Measurements from ENCODE around the gene CCSER1.
"Not testable (repeated sequence)": the region's sequence is repeated elsewhere in the genome, so short reads cannot be mapped to it uniquely, and the experiment has no call there.

CCSER1 gene

GRCh38 chr4:90641861-90642599 lies 514.8 kb downstream of the CCSER1 start:
- H3K4me1 ChIP-seq (ENCODE audit: control insufficient read depth, insufficient read depth, low read length): no peaks in the 10 kb centered on the region
- no peaks in the 10 kb centered on the region for H3K27me3 ChIP-seq (ENCODE audit: control insufficient read depth in 1 of 2, insufficient read depth in 2 of 2, low read length in 2 of 2)
- no peak overlapping the region for H3K4me3 ChIP-seq (ENCODE audit: low read length in 2 of 2)
- no peaks in the 10 kb centered on the region for H3K36me3 ChIP-seq (ENCODE audit: control insufficient read depth in 2 of 2, insufficient read depth in 2 of 2, low read length in 2 of 2)
- H3K9ac ChIP-seq (ENCODE audit: low read length in 2 of 2): no peak overlapping the region
- no peaks in the 10 kb centered on the region for H3K9me3 ChIP-seq (ENCODE audit: control insufficient read depth in 2 of 2, low read length in 2 of 2)
- no peak overlapping the region for H3K27ac ChIP-seq (ENCODE audit: low read length)

GRCh38 chr4:90643156-90643555 lies 516.0 kb downstream of the CCSER1 start:
- Histone ChIP-seq H3K4me1 (ENCODE audit: control insufficient read depth, insufficient read depth, low read length) (no peaks in the 10 kb centered on the region), H3K9me3 (ENCODE audit: control insufficient read depth in 2 of 2, low read length in 2 of 2) (no peaks in the 10 kb centered on the region), H3K27ac (ENCODE audit: low read length) (no peak overlapping the region), H3K9ac (ENCODE audit: low read length in 2 of 2) (no peak overlapping the region), H3K27me3 (ENCODE audit: control insufficient read depth in 1 of 2, insufficient read depth in 2 of 2, low read length in 2 of 2) (no peaks in the 10 kb centered on the region), H3K36me3 (ENCODE audit: control insufficient read depth in 2 of 2, insufficient read depth in 2 of 2, low read length in 2 of 2) (no peaks in the 10 kb centered on the region), H3K4me3 (ENCODE audit: low read length in 2 of 2) (no peak overlapping the region)

- Histone ChIP-seq H3K9me3 (ENCODE audit: control insufficient read depth in 2 of 2, low read length in 2 of 2) (no peaks in the 10 kb centered on the region), H3K36me3 (ENCODE audit: control insufficient read depth in 2 of 2, insufficient read depth in 2 of 2, low read length in 2 of 2) (no peaks in the 10 kb centered on the region), H3K27ac (ENCODE audit: low read length) (no peak overlapping the region), H3K4me3 (ENCODE audit: low read length in 2 of 2) (no peak overlapping the region), H3K27me3 (ENCODE audit: control insufficient read depth in 1 of 2, insufficient read depth in 2 of 2, low read length in 2 of 2) (no peaks in the 10 kb centered on the region), H3K4me1 (ENCODE audit: control insufficient read depth, insufficient read depth, low read length) (no peaks in the 10 kb centered on the region), H3K9ac (ENCODE audit: low read length in 2 of 2) (no peak overlapping the region)
These were observed 521.1 kb downstream of the CCSER1 start for GRCh38 chr4:90648311-90648710.

GRCh38 chr4:90648791-90649190 lies 521.6 kb downstream of the CCSER1 start:
- no peak overlapping the region for H3K4me3 ChIP-seq (ENCODE audit: low read length in 2 of 2)
- H3K36me3 ChIP-seq (ENCODE audit: control insufficient read depth in 2 of 2, insufficient read depth in 2 of 2, low read length in 2 of 2): no peaks in the 10 kb centered on the region
- no peak overlapping the region for H3K27ac ChIP-seq (ENCODE audit: low read length)
- H3K27me3 ChIP-seq (ENCODE audit: control insufficient read depth in 1 of 2, insufficient read depth in 2 of 2, low read length in 2 of 2): no peaks in the 10 kb centered on the region
- H3K4me1 ChIP-seq (ENCODE audit: control insufficient read depth, insufficient read depth, low read length): no peaks in the 10 kb centered on the region
- H3K9me3 ChIP-seq (ENCODE audit: control insufficient read depth in 2 of 2, low read length in 2 of 2): no peaks in the 10 kb centered on the region
- no peak overlapping the region for H3K9ac ChIP-seq (ENCODE audit: low read length in 2 of 2)

- Histone ChIP-seq H3K9me3 (ENCODE audit: control insufficient read depth in 2 of 2, low read length in 2 of 2) (no peaks in the 10 kb centered on the region), H3K36me3 (ENCODE audit: control insufficient read depth in 2 of 2, insufficient read depth in 2 of 2, low read length in 2 of 2) (no peaks in the 10 kb centered on the region), H3K27ac (ENCODE audit: low read length) (no peak overlapping the region), H3K4me1 (ENCODE audit: control insufficient read depth, insufficient read depth, low read length) (no peaks in the 10 kb centered on the region), H3K9ac (ENCODE audit: low read length in 2 of 2) (no peak overlapping the region), H3K27me3 (ENCODE audit: control insufficient read depth in 1 of 2, insufficient read depth in 2 of 2, low read length in 2 of 2) (no peaks in the 10 kb centered on the region), H3K4me3 (ENCODE audit: low read length in 2 of 2) (no peak overlapping the region)
These were observed 533.5 kb downstream of the CCSER1 start for GRCh38 chr4:90660672-90661071.

- no peak overlapping the region for H3K4me3 ChIP-seq (ENCODE audit: low read length in 2 of 2)
- no peak overlapping the region for H3K9ac ChIP-seq (ENCODE audit: low read length in 2 of 2)
- no peaks in the 10 kb centered on the region for H3K9me3 ChIP-seq (ENCODE audit: control insufficient read depth in 2 of 2, low read length in 2 of 2)
- H3K4me1 ChIP-seq (ENCODE audit: control insufficient read depth, insufficient read depth, low read length): no peaks in the 10 kb centered on the region
- no peaks in the 10 kb centered on the region for H3K27me3 ChIP-seq (ENCODE audit: control insufficient read depth in 1 of 2, insufficient read depth in 2 of 2, low read length in 2 of 2)
- H3K36me3 ChIP-seq (ENCODE audit: control insufficient read depth in 2 of 2, insufficient read depth in 2 of 2, low read length in 2 of 2): no peaks in the 10 kb centered on the region
- no peak overlapping the region for H3K27ac ChIP-seq (ENCODE audit: low read length)
These were observed 543.0 kb downstream of the CCSER1 start for GRCh38 chr4:90670183-90670582.

GRCh38 chr4:90689739-90690138 lies 562.5 kb downstream of the CCSER1 start:
- Histone ChIP-seq H3K27me3 (ENCODE audit: control insufficient read depth in 1 of 2, insufficient read depth in 2 of 2, low read length in 2 of 2) (no peaks in the 10 kb centered on the region), H3K36me3 (ENCODE audit: control insufficient read depth in 2 of 2, insufficient read depth in 2 of 2, low read length in 2 of 2) (no peaks in the 10 kb centered on the region)

GRCh38 chr4:90695411-90695810 lies 568.2 kb downstream of the CCSER1 start:
- Histone ChIP-seq H3K4me3 (ENCODE audit: low read length in 2 of 2) (no peak overlapping the region), H3K27me3 (ENCODE audit: control insufficient read depth in 1 of 2, insufficient read depth in 2 of 2, low read length in 2 of 2) (no peaks in the 10 kb centered on the region), H3K36me3 (ENCODE audit: control insufficient read depth in 2 of 2, insufficient read depth in 2 of 2, low read length in 2 of 2) (no peaks in the 10 kb centered on the region), H3K9ac (ENCODE audit: low read length in 2 of 2) (no peak overlapping the region), H3K9me3 (ENCODE audit: control insufficient read depth in 2 of 2, low read length in 2 of 2) (peaks cover 0 to 5% of the 10 kb centered on the region in 2 donors), H3K4me1 (ENCODE audit: control insufficient read depth, insufficient read depth, low read length) (no peaks in the 10 kb centered on the region), H3K27ac (ENCODE audit: low read length) (no peak overlapping the region)

More at GRCh38 chr4:90689739-90690138, 562.5 kb downstream of the CCSER1 start:
- H3K4me3 ChIP-seq (ENCODE audit: low read length in 2 of 2): no peak overlapping the region
- H3K27ac ChIP-seq (ENCODE audit: low read length): no peak overlapping the region
- H3K9ac ChIP-seq (ENCODE audit: low read length in 2 of 2): no peak overlapping the region
- H3K4me1 ChIP-seq (ENCODE audit: control insufficient read depth, insufficient read depth, low read length): no peaks in the 10 kb centered on the region
- no peaks in the 10 kb centered on the region for H3K9me3 ChIP-seq (ENCODE audit: control insufficient read depth in 2 of 2, low read length in 2 of 2)

- H3K36me3 ChIP-seq (ENCODE audit: control insufficient read depth in 2 of 2, insufficient read depth in 2 of 2, low read length in 2 of 2); H3K27me3 ChIP-seq (ENCODE audit: control insufficient read depth in 1 of 2, insufficient read depth in 2 of 2, low read length in 2 of 2); H3K4me1 ChIP-seq (ENCODE audit: control insufficient read depth, insufficient read depth, low read length): not testable (repeated sequence)
These were observed 578.3 kb downstream of the CCSER1 start for GRCh38 chr4:90705501-90705900.

GRCh38 chr4:90715242-90715641 lies 588.0 kb downstream of the CCSER1 start:
- H3K4me3 ChIP-seq (ENCODE audit: low read length in 2 of 2): no peak overlapping the region
- H3K9ac ChIP-seq (ENCODE audit: low read length in 2 of 2): no peak overlapping the region
- no peak overlapping the region for H3K27ac ChIP-seq (ENCODE audit: low read length)
- no peaks in the 10 kb centered on the region for H3K4me1 ChIP-seq (ENCODE audit: control insufficient read depth, insufficient read depth, low read length)
- H3K27me3 ChIP-seq (ENCODE audit: control insufficient read depth in 1 of 2, insufficient read depth in 2 of 2, low read length in 2 of 2): no peaks in the 10 kb centered on the region
- H3K9me3 ChIP-seq (ENCODE audit: control insufficient read depth in 2 of 2, low read length in 2 of 2): no peaks in the 10 kb centered on the region
- H3K36me3 ChIP-seq (ENCODE audit: control insufficient read depth in 2 of 2, insufficient read depth in 2 of 2, low read length in 2 of 2): no peaks in the 10 kb centered on the region

More at GRCh38 chr4:90705501-90705900, 578.3 kb downstream of the CCSER1 start:
- H3K27ac ChIP-seq (ENCODE audit: low read length); H3K4me3 ChIP-seq (ENCODE audit: low read length in 2 of 2); H3K9ac ChIP-seq (ENCODE audit: low read length in 2 of 2); H3K9me3 ChIP-seq (ENCODE audit: control insufficient read depth in 2 of 2, low read length in 2 of 2): not testable (repeated sequence)

- Histone ChIP-seq H3K9ac (ENCODE audit: low read length in 2 of 2) (no peak overlapping the region), H3K27ac (ENCODE audit: low read length) (no peak overlapping the region), H3K27me3 (ENCODE audit: control insufficient read depth in 1 of 2, insufficient read depth in 2 of 2, low read length in 2 of 2) (no peaks in the 10 kb centered on the region), H3K36me3 (ENCODE audit: control insufficient read depth in 2 of 2, insufficient read depth in 2 of 2, low read length in 2 of 2) (no peaks in the 10 kb centered on the region), H3K4me1 (ENCODE audit: control insufficient read depth, insufficient read depth, low read length) (no peaks in the 10 kb centered on the region), H3K9me3 (ENCODE audit: control insufficient read depth in 2 of 2, low read length in 2 of 2) (no peaks in the 10 kb centered on the region), H3K4me3 (ENCODE audit: low read length in 2 of 2) (no peak overlapping the region)
These were observed 591.7 kb downstream of the CCSER1 start for GRCh38 chr4:90718931-90719330.

Measured in stomach smooth muscle (tissue), 2 donors.